ENCODE data around the gene RNASEH1. TPM values are rescaled to one million over a fixed set of nuclear protein-coding genes. Genes with fewer than 3 reads are reported as not detected.

The RNASEH1 gene
- total and polyA plus RNA-seq, 2 donors (not counting 1 experiment from before 2014, with no cell fraction given), result 23.8 to 31.2 TPM

DNA sequence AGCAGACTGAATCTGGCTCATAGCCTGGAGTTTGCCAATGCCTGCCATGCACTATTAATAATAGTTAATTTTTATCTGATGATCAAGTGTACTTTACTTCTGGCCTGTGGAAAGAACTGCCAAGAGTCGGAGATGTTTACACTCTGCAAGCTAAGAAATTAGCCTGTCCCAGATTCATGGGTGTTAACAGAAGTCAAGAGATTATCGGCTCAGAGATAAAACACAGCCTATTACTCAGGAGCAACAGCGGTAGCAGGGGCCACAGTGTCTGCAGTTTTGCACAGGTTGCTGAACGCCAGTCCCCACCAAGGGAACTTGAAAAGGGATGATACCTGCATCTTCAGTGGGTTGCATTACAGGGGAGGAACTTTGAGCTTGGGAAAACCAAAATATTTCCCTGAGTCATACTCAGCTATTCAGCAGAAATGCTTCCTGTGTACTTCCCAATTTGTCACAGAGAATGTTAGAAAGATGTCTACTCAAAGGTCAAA is 34.5 kb downstream of the RNASEH1 start:
- no peaks in the 10 kb centered on the region for H3K27me3 ChIP-seq (ENCODE audit: control insufficient read depth, insufficient read depth, low read length)
- DNase-seq (ENCODE audit: low read depth in 2 of 2), result peak; percentile 43 to 63
- H3K79me2 ChIP-seq (ENCODE audit: control insufficient read depth, insufficient read depth, low read length), result no peaks in the 10 kb centered on the region
- no peaks in the 10 kb centered on the region for H3K36me3 ChIP-seq (ENCODE audit: control insufficient read depth, insufficient read depth, low read length)
- H3K4me3 ChIP-seq (replicated peaks in 1 of 4; ENCODE audit: control extremely low read depth in 1 of 4, insufficient read depth in 1 of 4, low read depth in 3 of 4, low read length in 4 of 4), result peak overlapping the region in 1 of 4 experiments; percentile 2
- H3K9ac ChIP-seq (ENCODE audit: insufficient read depth, low read length), result no peak overlapping the region
- no peaks in the 10 kb centered on the region for H3K9me3 ChIP-seq (ENCODE audit: control insufficient read depth, insufficient read depth, low read depth, low read length)
- peak overlapping the region; percentile 51 for H3K4me2 ChIP-seq (ENCODE audit: extremely low read depth, insufficient read depth, low read length)
- H4K20me1 ChIP-seq (ENCODE audit: control insufficient read depth, extremely low read depth, insufficient read depth, low read length), result no peaks in the 10 kb centered on the region
- H3K27ac ChIP-seq (ENCODE audit: insufficient read depth, low read length), result peak overlapping the region; percentile 30
- peaks cover 14% of the 10 kb centered on the region for H3K4me1 ChIP-seq (ENCODE audit: control insufficient read depth, extremely low read depth, insufficient read depth, low read length)
- TF ChIP-seq, protein P1, sequence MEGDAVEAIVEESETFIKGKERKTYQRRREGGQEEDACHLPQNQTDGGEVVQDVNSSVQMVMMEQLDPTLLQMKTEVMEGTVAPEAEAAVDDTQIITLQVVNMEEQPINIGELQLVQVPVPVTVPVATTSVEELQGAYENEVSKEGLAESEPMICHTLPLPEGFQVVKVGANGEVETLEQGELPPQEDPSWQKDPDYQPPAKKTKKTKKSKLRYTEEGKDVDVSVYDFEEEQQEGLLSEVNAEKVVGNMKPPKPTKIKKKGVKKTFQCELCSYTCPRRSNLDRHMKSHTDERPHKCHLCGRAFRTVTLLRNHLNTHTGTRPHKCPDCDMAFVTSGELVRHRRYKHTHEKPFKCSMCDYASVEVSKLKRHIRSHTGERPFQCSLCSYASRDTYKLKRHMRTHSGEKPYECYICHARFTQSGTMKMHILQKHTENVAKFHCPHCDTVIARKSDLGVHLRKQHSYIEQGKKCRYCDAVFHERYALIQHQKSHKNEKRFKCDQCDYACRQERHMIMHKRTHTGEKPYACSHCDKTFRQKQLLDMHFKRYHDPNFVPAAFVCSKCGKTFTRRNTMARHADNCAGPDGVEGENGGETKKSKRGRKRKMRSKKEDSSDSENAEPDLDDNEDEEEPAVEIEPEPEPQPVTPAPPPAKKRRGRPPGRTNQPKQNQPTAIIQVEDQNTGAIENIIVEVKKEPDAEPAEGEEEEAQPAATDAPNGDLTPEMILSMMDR (conservative IDR thresholded peaks at IDR 0.05 in 1 of 2, IDR thresholded peaks at IDR 0.05 in 1 of 2; ENCODE audit: low read depth in 1 of 2, low read length in 2 of 2), result no peak
- no peak for TF ChIP-seq EZH2 (IDR thresholded peaks at IDR 0.05; ENCODE audit: low read length, missing control alignments)
- no peak overlapping the region for H2AFZ ChIP-seq (ENCODE audit: low read length)

DNA sequence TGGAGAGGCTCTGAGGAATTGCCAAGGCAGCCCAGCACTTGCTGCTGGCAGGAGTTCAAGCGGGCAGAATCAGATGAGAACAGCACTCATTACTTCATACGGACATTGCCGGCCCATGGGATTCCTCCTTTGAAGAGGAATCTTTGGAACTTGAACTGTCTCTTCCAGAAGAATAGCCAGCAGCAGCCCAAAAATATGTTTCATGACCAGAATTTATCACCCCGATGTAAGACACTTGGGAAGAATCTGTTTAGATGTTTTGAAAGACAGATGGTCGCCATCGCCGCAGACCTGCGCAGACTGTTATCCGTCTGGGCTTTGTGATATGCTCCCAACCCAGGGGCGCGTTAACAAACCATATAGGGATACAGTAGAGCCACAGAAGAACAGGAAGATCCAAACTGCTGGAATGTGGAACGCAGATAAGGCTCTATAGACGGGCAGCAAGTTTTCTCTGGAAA is 35.1 kb downstream of the RNASEH1 start:
- Histone ChIP-seq H3K9me3 (ENCODE audit: control insufficient read depth, insufficient read depth, low read depth, low read length) (no peaks in the 10 kb centered on the region), H3K4me2 (ENCODE audit: extremely low read depth, insufficient read depth, low read length) (peak overlapping the region; percentile 49), H3K79me2 (ENCODE audit: control insufficient read depth, insufficient read depth, low read length) (peaks cover 3% of the 10 kb centered on the region), H3K9ac (ENCODE audit: insufficient read depth, low read length) (no peak overlapping the region), H3K4me3 (replicated peaks in 1 of 4; ENCODE audit: control extremely low read depth in 1 of 4, insufficient read depth in 1 of 4, low read depth in 3 of 4, low read length in 4 of 4) (peak overlapping the region in 2 of 4 experiments; percentile 9 to 27), H3K27me3 (ENCODE audit: control insufficient read depth, insufficient read depth, low read length) (no peaks in the 10 kb centered on the region), H4K20me1 (ENCODE audit: control insufficient read depth, extremely low read depth, insufficient read depth, low read length) (no peaks in the 10 kb centered on the region), H3K4me1 (ENCODE audit: control insufficient read depth, extremely low read depth, insufficient read depth, low read length) (peaks cover 14% of the 10 kb centered on the region), H2AFZ (ENCODE audit: low read length) (no peak overlapping the region), H3K36me3 (ENCODE audit: control insufficient read depth, insufficient read depth, low read length) (no peaks in the 10 kb centered on the region), H3K27ac (ENCODE audit: insufficient read depth, low read length) (peak overlapping the region; percentile 30)
- TF ChIP-seq, protein P1 (conservative IDR thresholded peaks at IDR 0.05 in 1 of 2, IDR thresholded peaks at IDR 0.05 in 1 of 2; ENCODE audit: low read depth in 1 of 2, low read length in 2 of 2), result no peak
- DNase-seq (ENCODE audit: low read depth in 2 of 2), result peak; percentile 61 to 65

DNA sequence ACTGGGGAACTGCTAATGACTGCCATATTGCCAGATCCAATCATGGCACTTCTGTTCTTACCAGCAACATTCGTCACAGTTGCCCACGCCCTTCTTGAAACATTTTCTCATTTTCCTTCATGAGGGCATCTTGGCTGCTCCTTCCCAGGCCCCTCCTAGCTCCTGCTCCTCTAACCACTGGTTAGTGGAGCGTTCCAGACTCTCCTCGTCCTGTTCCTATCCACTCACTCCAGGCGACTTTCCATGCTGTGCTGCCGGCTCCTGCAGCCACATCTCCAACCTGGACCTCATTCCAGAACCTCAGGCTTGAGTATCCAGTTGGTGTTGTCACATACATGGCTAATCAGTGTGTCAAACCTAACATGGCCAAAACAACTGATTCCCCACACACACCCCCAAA is 37.5 kb downstream of the RNASEH1 start:
- Histone ChIP-seq H3K9ac (ENCODE audit: insufficient read depth, low read length) (no peak overlapping the region), H2AFZ (ENCODE audit: low read length) (no peak overlapping the region), H3K9me3 (ENCODE audit: control insufficient read depth, insufficient read depth, low read depth, low read length) (no peaks in the 10 kb centered on the region), H3K79me2 (ENCODE audit: control insufficient read depth, insufficient read depth, low read length) (peaks cover 15% of the 10 kb centered on the region), H3K4me1 (ENCODE audit: control insufficient read depth, extremely low read depth, insufficient read depth, low read length) (peaks cover 14% of the 10 kb centered on the region), H3K27me3 (ENCODE audit: control insufficient read depth, insufficient read depth, low read length) (no peaks in the 10 kb centered on the region), H3K4me3 (replicated peaks in 1 of 4; ENCODE audit: control extremely low read depth in 1 of 4, insufficient read depth in 1 of 4, low read depth in 3 of 4, low read length in 4 of 4) (peak overlapping the region in 2 of 4 experiments; percentile 79 to 85), H3K36me3 (ENCODE audit: control insufficient read depth, insufficient read depth, low read length) (no peaks in the 10 kb centered on the region), H3K4me2 (ENCODE audit: extremely low read depth, insufficient read depth, low read length) (no peak overlapping the region), H3K27ac (ENCODE audit: insufficient read depth, low read length) (no peak overlapping the region), H4K20me1 (ENCODE audit: control insufficient read depth, extremely low read depth, insufficient read depth, low read length) (no peaks in the 10 kb centered on the region)
- no peak for TF ChIP-seq EZH2 (IDR thresholded peaks at IDR 0.05; ENCODE audit: low read length, missing control alignments)
- TF ChIP-seq, protein P1 (conservative IDR thresholded peaks at IDR 0.05 in 1 of 2, IDR thresholded peaks at IDR 0.05 in 1 of 2; ENCODE audit: low read depth in 1 of 2, low read length in 2 of 2), result no peak
- no peak for DNase-seq (ENCODE audit: low read depth in 2 of 2)

Measured in fibroblast of lung (primary cell).